Stimulated activated CD8-positive, alpha-beta memory T cell treated with anti-CD3 and anti-CD28 coated beads, Interleukin-2, amount 100 ng/mL, for 1 hour (primary cell): ENCODE measurements around the gene PKP3.
"Not testable (repeated sequence)": the region's sequence is repeated elsewhere in the genome, so short reads cannot be mapped to it uniquely, and the experiment has no call there.

Experiments used
- DNase-seq, 2 donors: peaks; one replicate each; pipeline ENCODE4 v3.0.0-alpha.2; 2020; ENCODE audit warnings: low read depth in 2 of 2

The PKP3 gene

GRCh38 chr11:379205-380094, 14.6 kb upstream of the PKP3 start:
- no peak for DNase-seq

- DNase-seq = no peak
These were observed 13.9 kb upstream of the PKP3 start for GRCh38 chr11:380095-380480.

GRCh38 chr11:380491-380890, 13.5 kb upstream of the PKP3 start:
- DNase-seq = no peak

- DNase-seq = no peak
These were observed 13.0 kb upstream of the PKP3 start for GRCh38 chr11:380996-381395.

GRCh38 chr11:381501-382072, 12.4 kb upstream of the PKP3 start:
- DNase-seq = no peak

GRCh38 chr11:382081-382629, 11.9 kb upstream of the PKP3 start:
- DNase-seq = no peak

GRCh38 chr11:383431-383830, 10.6 kb upstream of the PKP3 start:
- no peak for DNase-seq

GRCh38 chr11:384511-384910, 9.5 kb upstream of the PKP3 start:
- DNase-seq = no peak

- no peak for DNase-seq
These were observed 8.2 kb upstream of the PKP3 start for GRCh38 chr11:385594-386351.

- no peak for DNase-seq
These were observed 7.5 kb upstream of the PKP3 start for GRCh38 chr11:386483-386882.

GRCh38 chr11:387193-387793, 6.7 kb upstream of the PKP3 start:
- DNase-seq = no peak

- not testable (repeated sequence) for DNase-seq
These were observed 4.6 kb upstream of the PKP3 start for GRCh38 chr11:389369-389768.

- no peak for DNase-seq
These were observed 3.8 kb upstream of the PKP3 start for GRCh38 chr11:390175-390574.

- no peak for DNase-seq
These were observed 2.6 kb upstream of the PKP3 start for GRCh38 chr11:391117-392017.

GRCh38 chr11:392102-392777, 1.8 kb upstream of the PKP3 start:
- DNase-seq = no peak

- DNase-seq = no peak
These were observed 583 bp upstream of the PKP3 start for GRCh38 chr11:393219-394033.

- no peak for DNase-seq
These were observed 1.0 kb downstream of the PKP3 start for GRCh38 chr11:394858-395655.

- no peak for DNase-seq
These were observed 1.9 kb downstream of the PKP3 start for GRCh38 chr11:395866-396265.

GRCh38 chr11:396511-396947, 2.5 kb downstream of the PKP3 start:
- DNase-seq = no peak
